AG08395 (cell line): ENCODE results near the gene ATP8B4.

Experiments used
- DNase-seq: peaks from one replicate; pipeline ENCODE4 v3.0.0; 2012; ENCODE audit warnings: mixed read lengths, low spot score

Gene ATP8B4

GRCh38 chr15:49857496-49858475, 261.2 kb downstream of the ATP8B4 start:
- DNase-seq, result no peak

- peak; percentile 81 for DNase-seq
Observed at GRCh38 chr15:49855917-49856637, 263.0 kb downstream of the ATP8B4 start.

GRCh38 chr15:49852756-49853155, 266.3 kb downstream of the ATP8B4 start:
- no peak for DNase-seq

GRCh38 chr15:49848807-49849206, 270.2 kb downstream of the ATP8B4 start:
- no peak for DNase-seq

DNA sequence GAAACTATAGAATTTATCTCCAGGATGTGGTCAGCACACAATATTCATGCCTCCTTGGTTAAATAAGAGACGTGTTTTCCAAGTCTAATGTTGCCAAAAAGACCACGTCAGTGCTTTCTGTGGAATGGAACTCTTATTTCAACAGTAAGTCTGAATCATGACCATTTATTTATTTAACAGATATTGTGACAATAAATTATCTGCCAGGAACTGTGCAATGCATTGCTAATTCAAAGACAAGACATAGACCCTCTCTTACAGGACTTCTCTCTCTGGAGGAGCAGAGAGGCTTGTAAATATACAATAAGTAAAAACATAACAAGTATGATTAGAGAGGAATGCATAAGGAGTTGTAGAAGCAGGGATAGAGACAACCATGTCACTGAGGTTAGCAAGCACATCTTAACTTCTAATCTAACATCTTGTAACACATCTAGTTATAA, 270.7 kb downstream of the ATP8B4 start:
- DNase-seq, result peak; percentile 79

- no peak for DNase-seq
Observed at GRCh38 chr15:49847423-49848281, 271.4 kb downstream of the ATP8B4 start.

DNA sequence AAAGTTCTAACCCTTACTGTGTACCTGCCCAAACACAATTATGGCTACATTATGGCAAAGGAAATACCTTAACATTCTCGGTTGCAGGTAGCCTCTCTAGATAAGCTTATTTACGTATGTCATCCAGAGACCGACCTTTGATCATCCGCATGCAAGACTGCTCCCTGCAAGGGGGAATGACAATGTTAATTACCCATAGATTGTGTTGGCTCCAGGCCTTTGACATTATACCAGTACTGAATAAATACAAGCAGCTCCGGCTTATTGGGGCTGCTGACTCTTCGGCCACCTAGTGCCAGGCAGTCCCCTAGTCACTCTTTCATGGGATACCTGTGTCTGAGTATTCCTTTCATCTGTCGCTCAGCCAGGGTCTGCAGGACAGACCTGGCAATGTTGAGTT, 274.6 kb downstream of the ATP8B4 start:
- no peak for DNase-seq

DNA sequence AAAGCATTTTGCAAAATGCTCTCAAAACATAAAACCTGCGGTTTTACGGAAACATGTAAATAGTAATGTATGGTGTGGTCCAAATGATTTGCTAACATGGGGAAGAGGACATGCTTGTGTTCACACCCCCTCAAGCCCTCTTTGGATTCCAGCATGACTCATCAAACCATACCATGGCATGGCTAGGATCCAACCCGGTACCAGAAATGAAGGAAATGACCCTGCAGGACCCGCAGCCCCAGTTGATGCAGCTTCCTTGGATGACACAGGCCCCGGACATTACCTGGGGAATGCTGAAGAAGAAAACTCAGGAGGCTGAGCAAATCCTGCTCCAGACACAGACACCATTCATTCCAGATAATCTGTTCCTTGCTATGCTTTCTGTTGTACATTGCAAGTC, 275.3 kb downstream of the ATP8B4 start:
- DNase-seq, result no peak

DNA sequence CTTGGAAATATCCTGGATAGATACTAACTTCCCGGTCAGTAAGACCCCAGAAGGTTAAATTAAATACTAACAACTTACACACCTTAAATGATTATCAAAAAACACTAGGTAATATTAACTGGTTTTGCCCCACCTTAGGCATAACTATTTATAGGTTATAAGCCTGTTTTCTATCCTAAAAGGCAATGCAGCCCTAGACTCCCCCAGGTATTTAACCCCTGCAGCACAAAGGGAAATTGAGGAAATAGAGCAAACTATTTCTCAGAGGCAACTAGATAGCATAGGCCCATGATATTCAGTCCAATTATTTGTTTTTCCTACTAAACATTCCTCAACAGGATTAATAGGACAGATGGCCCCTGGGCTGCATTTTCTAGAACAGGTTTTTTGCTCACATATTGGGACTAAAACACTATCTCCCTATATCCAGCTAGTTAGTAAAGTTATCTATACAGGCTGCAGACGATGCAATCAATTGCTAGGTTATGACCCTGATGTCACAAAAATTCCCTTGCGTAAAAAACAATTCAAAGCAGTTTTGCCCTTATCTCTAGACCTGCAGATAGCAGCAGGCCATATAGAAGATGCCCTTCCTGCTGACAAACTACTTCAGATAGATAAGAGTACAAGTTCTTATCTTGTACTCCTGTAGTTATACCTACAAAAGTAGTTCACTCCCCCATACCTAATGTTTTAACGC, 276.9 kb downstream of the ATP8B4 start:
- no peak for DNase-seq

DNA sequence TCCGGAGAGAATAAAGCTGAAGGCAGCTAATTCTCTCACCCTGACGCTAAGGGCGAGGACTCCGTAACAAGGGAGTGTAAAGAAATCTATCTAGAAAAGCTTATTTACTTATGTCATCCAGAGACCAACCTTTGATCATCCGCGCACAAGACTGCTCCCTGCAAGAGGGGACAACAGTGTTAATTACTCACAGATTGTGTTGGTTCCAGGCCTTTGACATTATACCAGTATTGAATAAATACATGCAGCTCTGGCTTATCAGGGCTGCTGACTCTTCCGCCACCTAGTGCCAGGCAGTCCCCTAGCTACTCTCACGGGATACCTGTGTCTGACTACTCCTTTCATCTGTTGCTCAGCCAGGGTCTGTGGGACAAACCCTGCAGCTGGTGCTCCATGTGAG, 286.5 kb downstream of the ATP8B4 start:
- DNase-seq, result no peak

DNA sequence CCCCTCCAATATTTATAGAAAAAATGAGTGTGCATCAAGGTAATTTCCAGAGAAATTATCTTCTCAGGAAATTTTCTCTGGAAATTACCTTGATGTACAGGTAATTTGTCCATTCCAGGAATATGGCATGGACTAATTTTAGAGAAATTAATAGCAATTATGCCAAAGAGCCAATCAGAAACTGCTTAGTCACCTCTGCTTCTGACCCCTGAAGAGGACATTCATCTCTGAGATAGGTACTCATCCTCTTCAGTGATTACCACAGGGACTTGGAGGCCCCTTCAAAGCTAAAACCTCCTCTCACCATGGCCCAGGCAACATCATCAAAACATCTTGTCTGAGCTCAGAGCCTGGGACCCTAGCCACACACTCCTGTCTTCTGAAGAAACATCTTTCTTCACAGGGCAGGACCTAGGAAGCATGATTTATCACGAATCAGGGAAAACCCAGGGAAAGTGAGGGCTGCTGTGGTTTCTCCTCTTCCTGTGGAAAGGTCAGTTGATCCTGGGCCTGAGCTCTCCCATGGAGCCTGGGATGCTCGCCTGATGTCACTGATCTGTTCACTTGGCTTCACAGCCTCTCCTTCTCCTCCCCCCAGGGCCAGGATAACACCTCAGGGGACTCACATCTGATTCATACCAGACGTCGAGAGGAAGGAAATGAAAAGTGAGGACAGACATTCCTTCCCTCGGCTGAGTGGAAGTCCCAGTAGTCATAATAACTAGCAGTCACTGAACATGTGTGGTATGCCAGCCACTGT, 287.6 kb downstream of the ATP8B4 start:
- DNase-seq, result peak; percentile 92

DNA sequence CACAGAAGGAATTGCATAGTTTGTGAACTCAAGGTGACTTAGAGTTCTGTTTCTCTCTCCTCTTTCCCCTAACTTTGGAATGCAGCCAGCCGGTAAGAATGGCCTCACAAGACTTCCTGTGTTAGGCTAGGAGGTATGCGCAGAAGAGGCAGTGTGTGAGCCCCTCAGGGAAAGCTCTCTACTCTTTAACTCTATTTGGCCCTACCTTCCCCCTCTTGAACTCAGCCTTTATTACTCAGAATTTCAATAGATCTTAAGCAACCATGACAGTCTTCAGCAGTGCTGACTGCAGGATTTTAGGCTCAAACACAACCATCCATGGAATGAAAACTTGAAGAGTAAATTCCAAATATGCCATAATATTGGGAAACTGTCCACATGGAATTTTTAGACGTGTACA, 288.6 kb downstream of the ATP8B4 start:
- DNase-seq, result no peak

- no peak for DNase-seq
Observed at GRCh38 chr15:49827311-49827710, 291.7 kb downstream of the ATP8B4 start.

- no peak for DNase-seq
Observed at GRCh38 chr15:49826640-49827234, 292.3 kb downstream of the ATP8B4 start.

DNA sequence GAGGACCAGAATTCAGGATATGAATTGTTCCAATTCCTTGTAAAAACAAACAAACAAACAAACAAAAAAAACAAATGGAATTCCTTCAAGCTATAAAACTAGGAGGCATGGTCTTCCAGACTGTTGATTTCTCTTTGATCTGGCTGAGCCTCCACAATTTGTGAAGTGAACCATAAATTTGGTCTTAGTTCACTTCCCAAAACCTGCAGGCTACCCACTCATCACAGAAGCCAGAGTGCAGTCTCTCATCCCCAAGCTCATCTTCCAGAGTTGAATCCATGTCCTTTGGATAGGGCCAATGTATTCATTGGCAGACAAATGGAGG, 294.3 kb downstream of the ATP8B4 start:
- no peak for DNase-seq

DNA sequence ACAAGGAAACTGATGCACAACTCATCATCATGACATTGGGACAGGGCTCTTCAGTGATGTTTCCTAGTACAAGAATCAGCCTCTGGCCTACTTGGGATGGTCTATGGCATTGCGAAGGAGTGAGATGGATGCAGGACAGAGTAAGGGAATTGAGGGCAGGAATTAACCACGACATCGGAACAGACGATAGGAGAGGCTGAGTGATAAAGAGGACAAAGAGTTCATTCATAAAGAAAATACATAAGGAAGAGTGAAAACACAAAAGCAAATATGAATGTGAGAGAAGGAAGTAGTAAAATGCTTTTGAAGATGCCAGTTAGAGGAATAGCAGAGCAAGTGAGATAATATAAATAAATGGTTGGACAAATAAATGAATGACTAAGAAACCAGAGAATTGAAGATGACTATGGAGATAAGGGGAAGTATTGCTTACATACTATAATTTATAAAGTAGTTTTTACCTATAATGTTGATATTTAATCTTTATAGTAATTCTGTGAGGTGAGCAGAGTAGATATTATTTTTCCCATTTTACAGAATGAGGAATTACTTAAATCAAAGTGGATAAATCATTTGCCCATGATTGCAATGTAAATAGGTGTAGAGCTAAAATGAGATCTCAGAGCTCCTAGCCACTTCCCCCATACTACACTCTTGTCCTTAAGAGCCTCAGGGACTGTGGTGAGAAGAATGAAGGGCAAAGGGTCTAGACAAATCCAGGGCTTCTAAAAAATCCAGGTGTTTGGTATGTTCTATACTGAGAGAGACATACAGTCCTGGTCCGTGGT, 294.9 kb downstream of the ATP8B4 start:
- no peak for DNase-seq

GRCh38 chr15:49817100-49817499, 301.9 kb downstream of the ATP8B4 start:
- no peak for DNase-seq

DNA sequence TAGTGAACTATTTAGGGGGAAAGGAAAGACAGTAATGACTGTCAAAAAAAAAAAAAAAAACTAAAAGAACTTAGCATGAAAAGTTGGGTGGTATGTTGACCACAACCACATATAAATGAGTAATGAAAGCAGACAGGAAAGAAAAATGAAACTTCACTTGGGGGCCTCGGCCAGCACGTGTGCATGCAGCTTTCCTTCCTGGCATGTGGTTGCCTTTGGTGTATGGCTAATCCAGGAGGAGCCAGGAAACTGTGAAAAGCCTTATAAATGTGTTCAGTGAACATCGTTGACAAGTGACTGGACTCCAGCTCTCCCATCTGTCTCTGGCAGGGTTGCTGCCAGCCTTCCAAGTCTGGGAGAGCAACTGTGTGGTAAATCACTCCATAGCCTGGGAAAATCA, 303.1 kb downstream of the ATP8B4 start:
- DNase-seq, result peak; percentile 90

- no peak for DNase-seq
Observed at GRCh38 chr15:49815526-49815925, 303.5 kb downstream of the ATP8B4 start.

DNA sequence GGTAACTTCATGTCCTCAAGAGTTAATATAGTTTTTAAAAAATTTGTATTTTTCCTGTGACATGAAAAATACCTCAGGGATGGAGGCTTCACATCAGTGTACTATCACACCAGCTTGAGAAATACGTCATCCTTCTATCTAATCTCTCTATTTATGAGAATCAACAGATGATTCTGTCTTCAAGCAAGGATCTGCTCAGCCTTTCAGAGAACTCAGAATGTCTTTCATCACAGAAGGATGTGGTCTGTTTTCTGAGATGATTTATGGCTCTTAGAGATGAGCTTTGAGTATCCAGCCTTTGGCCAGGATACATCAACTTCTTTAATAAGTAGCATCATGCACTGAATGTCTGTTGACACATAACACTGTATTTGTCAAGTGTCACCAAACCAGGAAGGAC, 304.3 kb downstream of the ATP8B4 start:
- DNase-seq, result no peak
